ENCODE data around the gene KIF1A. TPM values are rescaled to one million over a fixed set of nuclear protein-coding genes. Genes with fewer than 3 reads are reported as not detected.

Gene KIF1A
- total and polyA plus RNA-seq, 10 of the 15 experiments (the other 5 are each of a cell fraction or from before 2014, with no cell fraction given) = 0.04 to 0.95 (median 0.06) TPM; not detected in 5

- TF ChIP-seq ZZZ3 (IDR thresholded peaks at IDR 0.05; ENCODE audit: control insufficient read depth, insufficient read length, low read depth) = no peak
- TF ChIP-seq RELA (IDR thresholded peaks at IDR 0.05; ENCODE audit: borderline replicate concordance, partially characterized antibody) = no peak
- TF ChIP-seq SREBF1 (IDR thresholded peaks at IDR 0.05; ENCODE audit: low read length) = no peak
- no peak for TF ChIP-seq PAX5 (IDR thresholded peaks at IDR 0.05; ENCODE audit: borderline replicate concordance, low read depth, low read length)
These were observed 22.1 kb downstream of the KIF1A start (continued) for GRCh38 chr2:240797914-240798313.

- Histone ChIP-seq H3K4me1 (ENCODE audit: control insufficient read depth, insufficient read depth, low read length) (no peaks in the 10 kb centered on the region), H3K9ac (ENCODE audit: control insufficient read depth, insufficient read depth, low read length) (no peak overlapping the region), H3K27me3 (replicated peaks in 1 of 2; ENCODE audit: control insufficient read depth in 2 of 2, insufficient read depth in 2 of 2, low read length in 1 of 2) (0 out of 4 replicates have a peak, but pooled peaks cover 0 to 1% of the 10 kb centered on the region in 2 experiments), H3K4me3 (no peak overlapping the region), H2AFZ (ENCODE audit: control insufficient read depth, low read depth, low read length) (no peak overlapping the region), H3K79me2 (ENCODE audit: control insufficient read depth, insufficient read depth, low read length) (no peaks in the 10 kb centered on the region), H3K4me2 (ENCODE audit: control insufficient read depth, insufficient read depth) (no peak overlapping the region), H3K36me3 (ENCODE audit: control insufficient read depth in 2 of 2, insufficient read depth in 2 of 2, low read length in 1 of 2) (no peaks in the 10 kb centered on the region), H3K27ac (ENCODE audit: control insufficient read depth, insufficient read depth) (no peak overlapping the region), H3K9me3 (replicated peaks; ENCODE audit: control insufficient read depth, insufficient read depth, low read length) (no peaks in the 10 kb centered on the region), H4K20me1 (ENCODE audit: control insufficient read depth, insufficient read depth) (no peaks in the 10 kb centered on the region)
- ChIA-PET POLR2A (no interaction called here), SMC1A (ENCODE audit: uncharacterized antibody, unreplicated experiment) (no interaction called here), RAD21 (ENCODE audit: unreplicated experiment) (no interaction called here), CTCF (no interaction called here)
- TF ChIP-seq CREM (IDR thresholded peaks at IDR 0.05; ENCODE audit: low read depth) = no peak
- no peak for TF ChIP-seq LARP7 (IDR thresholded peaks at IDR 0.05)
- TF ChIP-seq, protein P1, sequence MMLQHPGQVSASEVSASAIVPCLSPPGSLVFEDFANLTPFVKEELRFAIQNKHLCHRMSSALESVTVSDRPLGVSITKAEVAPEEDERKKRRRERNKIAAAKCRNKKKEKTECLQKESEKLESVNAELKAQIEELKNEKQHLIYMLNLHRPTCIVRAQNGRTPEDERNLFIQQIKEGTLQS (IDR thresholded peaks at IDR 0.05; ENCODE audit: borderline replicate concordance, extremely low read depth, low read depth, low read length) = no peak
- no peak for TF ChIP-seq SMAD1 (IDR thresholded peaks at IDR 0.05; ENCODE audit: low read depth, partially characterized antibody)
- no peak for TF ChIP-seq POLR2AphosphoS2 (IDR thresholded peaks at IDR 0.05; ENCODE audit: low read depth, low read length)
- no peak for TF ChIP-seq MXI1 (IDR thresholded peaks at IDR 0.05; ENCODE audit: low read depth, low read length)
- intact Hi-C loops (cut with micrococcal nuclease; ENCODE audit: unreplicated experiment) (no loop called here), in situ Hi-C loops (cut with MboI) (no loop called here)
- ATAC-seq (no peak), FAIRE-seq (no peak), DNase-seq (ENCODE audit: low read depth, low spot score) (no peak)
- WGBS (ENCODE audit: insufficient coverage, insufficient replicate concordance, low lambda C conversion rate, missing lambda C conversion rate) = 36% methylated on average over 14 of the region's 14 CpGs
- BruUV-seq (replicated peaks) = no TSS peak
These were observed 22.5 kb downstream of the KIF1A start for GRCh38 chr2:240797500-240797895.
